Heart right ventricle (tissue), 16 donors: ENCODE results near the gene PKP1. TPM values are rescaled to one million over a fixed set of nuclear protein-coding genes. Genes with fewer than 3 reads are reported as not detected.

ENCODE experiments used
- ATAC-seq, 8 donors: fragments of 200-7000 bp; cut with Tn5 transposase; one replicate each; pipeline ENCODE4 v1.9.1; 2020; ENCODE audit warnings: mild to moderate bottlenecking in 8 of 8, moderate library complexity in 8 of 8, moderate number of reproducible peaks in 1 of 8
- DNase-seq, 2 donors: peaks; one replicate each; pipeline ENCODE4 v3.0.0-alpha.2; 2020
- H3K27ac ChIP-seq, 10 donors: fragments of 200-600 bp; sonication (generic) in 2 of 10; one replicate each; pipeline versions ENCODE4 v1.5.0 to v1.8.0; 2020 to 2022; ENCODE audit warnings: mild to moderate bottlenecking in 3 of 10
- H3K27me3 ChIP-seq, 7 donors: fragments of 200-600 bp; one replicate each; pipeline ENCODE4 v1.8.0; 2021 to 2022; ENCODE audit warnings: mild to moderate bottlenecking in 2 of 7
- H3K36me3 ChIP-seq, 9 donors: fragments of 200-600 bp; sonication (generic) in 1 of 9; one replicate each; pipeline versions ENCODE4 v1.5.0 to v1.8.0; 2020 to 2022; ENCODE audit warnings: mild to moderate bottlenecking in 2 of 9
- H3K4me1 ChIP-seq, 9 donors: fragments of 200-600 bp; sonication (generic) in 1 of 9; one replicate each; pipeline versions ENCODE4 v1.5.0 to v1.8.0; 2020 to 2022; ENCODE audit warnings: mild to moderate bottlenecking in 4 of 9
- H3K4me3 ChIP-seq, 10 donors: fragments of 200-600 bp; sonication (generic) in 2 of 10; one replicate each; pipeline versions ENCODE4 v1.5.0 to v1.8.0; 2020 to 2022; ENCODE audit warnings: mild to moderate bottlenecking in 7 of 10, moderate library complexity in 2 of 10
- H3K9me3 ChIP-seq, 11 donors: fragments of 200-600 bp in 10 of 11; sonication (generic) in 2 of 11; one replicate each; pipeline versions ENCODE4 v1.5.0 to v1.8.0; 2013 to 2022; ENCODE audit warnings: mild to moderate bottlenecking in 2 of 11, control low read depth in 1 of 11, moderate library complexity in 1 of 11
- WGBS, 2 donors: extraction: QIAGEN DNeasy Blood & Tissue Kit; methylation state at CpG; one replicate each; pipeline ENCODE4 v1.1.7; 2013; ENCODE audit warnings: inconsistent platforms in 1 of 2; 5-methylcytosine and 5-hydroxymethylcytosine counted together
- intact Hi-C, 10 donors: fragments of 100-400 bp; cut with DNase I; formaldehyde crosslinking; loops; one replicate each; pipeline versions ENCODE4 v1.11.1 to v1.14.2; 2022
- polyA plus RNA-seq, 2 donors: library from polyadenylated mRNA; stranded (reverse); fragments of 200-250 nt; gene quantifications; one replicate each; pipeline ENCODE4 v1.2.3, GENCODE V29; 2013
- total RNA-seq, 10 donors: library from RNA; stranded (reverse); fragmentation: NEBNext Ultra II Directional in 3 of 10; extraction: Animal tissue kit (Norgen Biotek cat#: 25700) in 3 of 10; gene quantifications; one replicate each; pipeline versions ENCODE4 v1.2.1 to v1.2.4, GENCODE V29; 2021 to 2023
- TF ChIP-seq, protein P1 (sequence below), 9 donors: fragments of 200-600 bp; sonication (generic) in 2 of 9; IDR thresholded peaks; one replicate each; pipeline versions ENCODE4 v1.5.0 to v1.8.0; 2021 to 2022; ENCODE audit warnings: antibody characterized with exemption in 9 of 9, mild to moderate bottlenecking in 5 of 9, moderate library complexity in 1 of 9
- donor health status: Arrhythmogenic right ventricular cardiomyopathy.
- donor health status: ischemic (EF 13 %, LVEDD 7.1; RV severe dilation, severe dysfunction).
- donor health status: healthy with polysubstance abuse.
- donor health status: DM: no; HTN: yes; CAD: no.
- donor health status: DM: no; HTN: no; CAD: no.
- donor health status: ischemic (EF 25% LVEDD 6.9; RV normal size, moderate dysfunction).
- donor health status: ischemic (EF 25% LVEDD 5.7; RV mildly dilated, moderate dysfunction).
- donor health status: healthy.
- donor health status: DM: yes; HTN: yes; CAD: no.
- donor health status: Ischemic cardiomyopathy.
- donor health status: ischemic (EF 35%, LVEDD 5.7; RV mildly dilated, moderate dysfunction).
- donor health status: nonischemic (EF 11% LVEDD 7.7; RV severe dilation, severe dysfunction).
- donor health status: DM: yes; HTN: yes; CAD: no.
- donor health status: PGD.
- donor health status: ischemic (EF 29% LVEDD 5.4; RV normal size, mild dysfunction).
- donor health status: nonischemic (EF 23%, LVEDD 6.1; RV moderate dilation, normal function).

PKP1 gene
- total and polyA plus RNA-seq, 12 donors, result 0.05 to 1.2 (median 0.33) TPM

DNA sequence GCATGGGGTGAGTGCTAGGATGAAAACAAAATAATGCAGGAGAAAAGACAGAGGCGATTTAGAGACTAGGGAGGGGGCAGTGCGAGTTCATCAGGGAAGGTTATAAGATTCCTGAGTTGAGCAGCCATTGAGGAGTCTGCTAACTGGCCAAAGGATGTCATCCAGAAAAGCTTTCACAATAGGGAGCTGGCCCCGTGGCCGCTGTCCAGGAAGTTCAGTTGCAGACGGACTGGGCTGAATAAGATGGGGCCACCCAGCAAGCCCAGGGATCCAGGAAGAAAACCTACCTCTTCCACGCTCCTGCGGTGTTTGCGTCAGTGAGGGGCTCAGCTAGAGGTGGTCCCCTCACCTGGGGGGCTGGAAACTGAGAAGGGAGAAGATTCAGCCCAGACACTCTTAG, 4.0 kb upstream of the PKP1 start:
- H3K9me3 ChIP-seq, result no peaks in the 10 kb centered on the region
- no peak overlapping the region for H3K4me3 ChIP-seq
- 53 to 65% methylated on average over 8 of the region's 8 CpGs for WGBS, 2 donors
- no peak for ATAC-seq
- TF ChIP-seq, protein P1, sequence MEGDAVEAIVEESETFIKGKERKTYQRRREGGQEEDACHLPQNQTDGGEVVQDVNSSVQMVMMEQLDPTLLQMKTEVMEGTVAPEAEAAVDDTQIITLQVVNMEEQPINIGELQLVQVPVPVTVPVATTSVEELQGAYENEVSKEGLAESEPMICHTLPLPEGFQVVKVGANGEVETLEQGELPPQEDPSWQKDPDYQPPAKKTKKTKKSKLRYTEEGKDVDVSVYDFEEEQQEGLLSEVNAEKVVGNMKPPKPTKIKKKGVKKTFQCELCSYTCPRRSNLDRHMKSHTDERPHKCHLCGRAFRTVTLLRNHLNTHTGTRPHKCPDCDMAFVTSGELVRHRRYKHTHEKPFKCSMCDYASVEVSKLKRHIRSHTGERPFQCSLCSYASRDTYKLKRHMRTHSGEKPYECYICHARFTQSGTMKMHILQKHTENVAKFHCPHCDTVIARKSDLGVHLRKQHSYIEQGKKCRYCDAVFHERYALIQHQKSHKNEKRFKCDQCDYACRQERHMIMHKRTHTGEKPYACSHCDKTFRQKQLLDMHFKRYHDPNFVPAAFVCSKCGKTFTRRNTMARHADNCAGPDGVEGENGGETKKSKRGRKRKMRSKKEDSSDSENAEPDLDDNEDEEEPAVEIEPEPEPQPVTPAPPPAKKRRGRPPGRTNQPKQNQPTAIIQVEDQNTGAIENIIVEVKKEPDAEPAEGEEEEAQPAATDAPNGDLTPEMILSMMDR (IDR thresholded peaks at IDR 0.05), result no peak
- H3K4me1 ChIP-seq, result peaks cover 0 to 23% (median 13%) of the 10 kb centered on the region in 9 donors
- intact Hi-C loops, result no loop called here
- no peaks in the 10 kb centered on the region for H3K36me3 ChIP-seq
- peaks cover 7 to 44% (median 32%) of the 10 kb centered on the region in 7 donors for H3K27me3 ChIP-seq
- no peak for DNase-seq
- H3K27ac ChIP-seq, result no peak overlapping the region

DNA sequence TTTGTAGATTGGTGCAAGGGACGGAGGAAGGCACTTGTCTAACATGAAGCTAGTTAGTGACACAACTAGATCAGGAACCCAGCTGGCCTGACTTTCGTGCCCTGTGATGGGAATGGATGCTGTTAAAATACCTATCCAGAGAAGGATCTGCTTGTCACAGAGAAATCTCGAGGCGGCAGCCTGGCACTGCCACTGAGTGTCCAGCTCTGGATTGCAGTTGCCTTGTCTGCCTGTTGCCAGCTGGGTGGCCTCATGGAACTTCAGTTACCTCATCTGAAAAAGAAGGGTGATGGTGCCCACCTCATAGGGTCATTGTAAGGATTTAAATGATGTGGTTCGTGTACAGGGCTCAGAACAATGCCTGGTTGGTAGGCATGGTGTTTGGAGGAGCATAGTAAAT, 2.4 kb upstream of the PKP1 start:
- 75 to 77% methylated on average over 5 of the region's 5 CpGs for WGBS, 2 donors
- H3K4me3 ChIP-seq, result no peak overlapping the region
- H3K27me3 ChIP-seq, result peaks cover 8 to 57% (median 40%) of the 10 kb centered on the region in 7 donors
- no peak overlapping the region for H3K27ac ChIP-seq
- no peaks in the 10 kb centered on the region for H3K36me3 ChIP-seq
- ATAC-seq (no peak), DNase-seq (no peak)
- intact Hi-C loops, result no loop called here
- H3K9me3 ChIP-seq, result no peaks in the 10 kb centered on the region
- H3K4me1 ChIP-seq, result peaks cover 0 to 19% (median 12%) of the 10 kb centered on the region in 9 donors
- TF ChIP-seq, protein P1 (IDR thresholded peaks at IDR 0.05), result no peak

DNA sequence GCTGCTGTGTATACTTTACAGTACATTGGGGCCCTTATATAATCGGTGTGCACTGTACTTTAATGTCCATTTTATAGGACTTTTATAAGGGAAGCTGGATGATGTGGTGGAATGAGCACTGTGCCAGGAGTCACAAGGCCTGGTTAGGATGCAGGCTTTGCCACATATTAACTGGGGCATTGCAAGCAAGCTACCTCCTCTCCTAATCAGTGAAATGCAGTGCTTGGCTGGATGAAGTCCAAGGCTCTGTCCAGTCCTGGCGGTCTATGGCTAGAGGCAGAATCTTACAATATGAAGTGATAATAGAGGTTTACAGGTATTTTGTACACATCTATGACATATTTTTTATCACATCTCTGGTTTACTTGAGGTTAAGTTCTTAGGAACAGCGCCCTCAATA, 1.7 kb upstream of the PKP1 start:
- H3K27ac ChIP-seq, result no peak overlapping the region
- no peaks in the 10 kb centered on the region for H3K36me3 ChIP-seq
- peaks cover 8 to 63% (median 46%) of the 10 kb centered on the region in 7 donors for H3K27me3 ChIP-seq
- no peak overlapping the region for H3K4me3 ChIP-seq
- 72 to 89% methylated on average over 3 of the region's 3 CpGs for WGBS, 2 donors
- DNase-seq (peak in 1 of 2 donors; percentile 52), ATAC-seq (peak in 2 of 8 donors; percentile 29 to 37)
- peaks cover 0 to 15% (median 12%) of the 10 kb centered on the region in 9 donors for H3K4me1 ChIP-seq
- TF ChIP-seq, protein P1 (IDR thresholded peaks at IDR 0.05), result no peak
- H3K9me3 ChIP-seq, result no peaks in the 10 kb centered on the region
- intact Hi-C loops, result no loop called here

DNA sequence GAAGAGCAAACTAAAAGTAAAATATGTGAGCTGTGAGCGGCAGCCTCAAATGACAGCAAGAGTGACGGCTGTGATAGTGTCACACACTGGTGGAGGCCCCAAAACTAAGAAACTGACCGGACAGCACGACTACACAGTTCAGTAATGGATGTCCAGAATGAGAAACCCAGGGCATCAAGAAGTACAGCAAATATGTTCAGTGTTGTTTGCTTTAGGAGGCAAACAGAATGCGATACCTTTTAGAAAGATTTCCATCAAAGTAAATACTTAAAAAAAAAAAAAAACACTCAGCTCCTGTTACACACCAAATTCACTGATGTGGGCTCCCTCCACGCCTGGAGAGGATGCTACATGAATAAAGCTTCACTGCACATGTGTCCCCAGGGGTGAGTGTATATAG, 1.1 kb upstream of the PKP1 start:
- ATAC-seq, result no peak
- peaks cover 8 to 63% (median 46%) of the 10 kb centered on the region in 7 donors for H3K27me3 ChIP-seq
- H3K4me1 ChIP-seq, result peaks cover 0 to 15% (median 12%) of the 10 kb centered on the region in 9 donors
- no peak overlapping the region for H3K4me3 ChIP-seq
- H3K27ac ChIP-seq, result no peak overlapping the region
- H3K9me3 ChIP-seq, result no peaks in the 10 kb centered on the region
- TF ChIP-seq, protein P1 (IDR thresholded peaks at IDR 0.05), result no peak
- WGBS, 2 donors, result 82 to 85% methylated on average over 6 of the region's 6 CpGs
- H3K36me3 ChIP-seq, result no peaks in the 10 kb centered on the region
- no peak for DNase-seq
- intact Hi-C loops, result no loop called here
